GM12801 (cell line): ENCODE data around the gene SEMA3C.

Experiments used
- TF ChIP-seq, protein P1 (sequence below): IDR thresholded peaks from one replicate; pipeline ENCODE4 v1.5.1; 2011; ENCODE audit warnings: control low read depth; ENCODE audit not compliant: insufficient read length; ENCODE audit errors: extremely low read depth

Gene SEMA3C

DNA sequence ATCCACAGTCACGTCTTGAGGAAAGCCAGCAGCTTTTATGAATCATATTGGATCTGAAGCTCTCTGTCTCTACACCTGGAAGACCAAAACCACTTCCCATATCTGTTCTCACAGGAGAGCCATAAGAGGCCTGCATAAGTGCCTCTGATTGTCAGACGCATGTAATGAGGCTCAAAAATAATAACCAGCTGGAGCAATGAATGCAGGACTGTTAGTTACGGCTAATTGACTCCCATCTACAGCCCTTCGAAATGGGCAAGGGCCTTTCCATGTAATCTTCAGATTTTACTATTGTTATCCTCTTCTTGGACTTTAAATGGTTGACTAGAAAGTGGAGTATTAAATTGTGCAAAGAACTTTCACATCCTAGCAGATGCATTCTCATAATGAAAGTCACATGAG, 4.4 kb upstream of the SEMA3C start:
- TF ChIP-seq, protein P1, sequence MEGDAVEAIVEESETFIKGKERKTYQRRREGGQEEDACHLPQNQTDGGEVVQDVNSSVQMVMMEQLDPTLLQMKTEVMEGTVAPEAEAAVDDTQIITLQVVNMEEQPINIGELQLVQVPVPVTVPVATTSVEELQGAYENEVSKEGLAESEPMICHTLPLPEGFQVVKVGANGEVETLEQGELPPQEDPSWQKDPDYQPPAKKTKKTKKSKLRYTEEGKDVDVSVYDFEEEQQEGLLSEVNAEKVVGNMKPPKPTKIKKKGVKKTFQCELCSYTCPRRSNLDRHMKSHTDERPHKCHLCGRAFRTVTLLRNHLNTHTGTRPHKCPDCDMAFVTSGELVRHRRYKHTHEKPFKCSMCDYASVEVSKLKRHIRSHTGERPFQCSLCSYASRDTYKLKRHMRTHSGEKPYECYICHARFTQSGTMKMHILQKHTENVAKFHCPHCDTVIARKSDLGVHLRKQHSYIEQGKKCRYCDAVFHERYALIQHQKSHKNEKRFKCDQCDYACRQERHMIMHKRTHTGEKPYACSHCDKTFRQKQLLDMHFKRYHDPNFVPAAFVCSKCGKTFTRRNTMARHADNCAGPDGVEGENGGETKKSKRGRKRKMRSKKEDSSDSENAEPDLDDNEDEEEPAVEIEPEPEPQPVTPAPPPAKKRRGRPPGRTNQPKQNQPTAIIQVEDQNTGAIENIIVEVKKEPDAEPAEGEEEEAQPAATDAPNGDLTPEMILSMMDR, result no peak

DNA sequence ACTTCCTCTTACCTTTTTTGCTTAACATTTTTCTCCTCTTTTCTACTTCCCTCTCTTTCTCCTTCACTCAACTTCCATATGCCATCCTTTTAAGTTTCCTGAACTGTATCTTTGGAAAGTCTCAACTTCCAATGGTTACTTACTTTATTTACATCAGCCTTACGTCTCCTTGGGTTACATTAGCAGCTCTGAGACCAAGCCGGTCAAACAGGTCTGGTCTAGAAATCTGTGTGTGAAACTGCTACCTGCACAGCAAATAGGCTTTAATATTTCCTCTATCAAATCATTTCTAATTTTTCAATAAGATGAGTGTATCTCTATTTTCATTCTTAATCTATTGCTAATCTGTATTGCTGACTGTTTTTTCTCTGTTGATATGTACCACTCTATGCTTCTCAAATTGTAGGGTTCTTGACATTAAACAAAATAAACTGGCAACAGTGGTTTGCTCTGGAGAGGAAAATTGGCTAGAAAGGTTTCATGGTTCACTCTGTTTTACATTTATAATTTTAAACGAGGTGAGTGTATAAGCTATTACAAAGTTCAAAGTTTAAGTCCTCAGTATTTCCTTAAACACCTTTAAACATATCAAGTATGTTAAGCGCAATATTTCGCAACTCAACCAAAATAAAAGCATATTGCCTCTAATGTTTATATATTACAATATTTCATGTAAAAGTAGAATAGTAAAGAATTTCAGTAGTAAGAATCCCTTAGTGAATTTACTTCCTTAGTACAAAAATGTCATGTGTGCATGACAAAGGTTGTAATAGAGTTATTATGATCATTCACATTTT, 3.6 kb upstream of the SEMA3C start:
- TF ChIP-seq, protein P1, result no peak

GRCh38 chr7:80921130-80921529, 2.3 kb upstream of the SEMA3C start:
- TF ChIP-seq, protein P1, result no peak

- TF ChIP-seq, protein P1, result no peak
These were observed 452 bp downstream of the SEMA3C start for GRCh38 chr7:80918399-80918798.

GRCh38 chr7:80916770-80917741, 1.8 kb downstream of the SEMA3C start:
- TF ChIP-seq, protein P1, result no peak

DNA sequence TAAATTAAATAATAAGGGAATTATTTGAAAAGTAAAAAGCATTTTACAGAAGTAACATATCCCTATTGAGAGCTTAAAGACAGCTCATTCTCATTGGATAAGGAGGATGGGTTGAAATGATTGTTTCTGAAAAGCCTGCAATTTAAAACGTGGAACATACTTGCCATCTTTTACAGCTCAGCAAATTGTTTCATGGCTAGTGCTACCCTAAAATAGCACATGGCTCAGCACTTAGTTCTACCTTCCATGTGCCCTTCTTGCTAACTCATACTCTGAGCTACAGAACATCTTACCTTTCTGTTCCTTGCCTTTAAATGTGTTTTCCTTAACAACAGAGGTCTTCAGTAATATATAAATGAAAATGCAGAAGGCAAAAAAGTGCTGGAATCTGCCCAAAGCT, 8.6 kb downstream of the SEMA3C start:
- TF ChIP-seq, protein P1, result no peak

DNA sequence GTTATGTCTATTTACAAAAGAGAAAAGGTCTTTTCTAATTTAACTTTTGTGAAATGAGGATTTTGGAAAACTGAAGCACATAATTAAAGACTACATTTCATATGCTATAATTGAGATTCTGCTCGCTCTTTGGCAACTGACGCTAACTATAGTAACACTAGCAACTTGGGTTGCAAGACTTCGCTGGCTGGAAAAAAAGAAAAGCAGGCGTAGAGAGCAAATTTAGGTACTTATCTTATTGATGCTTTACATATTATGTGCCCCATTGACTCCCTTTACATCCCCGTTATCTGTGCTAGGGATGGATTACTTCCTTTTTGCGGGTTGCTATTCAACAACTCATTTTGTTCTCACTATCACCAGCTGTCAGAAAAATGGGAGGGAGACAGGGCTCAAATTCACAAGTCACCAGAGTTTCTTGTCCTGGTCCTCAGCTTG, 10.5 kb downstream of the SEMA3C start:
- TF ChIP-seq, protein P1, result no peak
